GM19035 (cell line): ENCODE results near the gene SENP2.
"Not testable (repeated sequence)": the region's sequence is repeated elsewhere in the genome, so short reads cannot be mapped to it uniquely, and the experiment has no call there.

Experiments
- ATAC-seq: cut with Tn5 transposase; IDR thresholded peaks from one replicate; pipeline ENCODE4 v1.9.1; 2021; ENCODE audit not compliant: unreplicated experiment

SENP2 gene

DNA sequence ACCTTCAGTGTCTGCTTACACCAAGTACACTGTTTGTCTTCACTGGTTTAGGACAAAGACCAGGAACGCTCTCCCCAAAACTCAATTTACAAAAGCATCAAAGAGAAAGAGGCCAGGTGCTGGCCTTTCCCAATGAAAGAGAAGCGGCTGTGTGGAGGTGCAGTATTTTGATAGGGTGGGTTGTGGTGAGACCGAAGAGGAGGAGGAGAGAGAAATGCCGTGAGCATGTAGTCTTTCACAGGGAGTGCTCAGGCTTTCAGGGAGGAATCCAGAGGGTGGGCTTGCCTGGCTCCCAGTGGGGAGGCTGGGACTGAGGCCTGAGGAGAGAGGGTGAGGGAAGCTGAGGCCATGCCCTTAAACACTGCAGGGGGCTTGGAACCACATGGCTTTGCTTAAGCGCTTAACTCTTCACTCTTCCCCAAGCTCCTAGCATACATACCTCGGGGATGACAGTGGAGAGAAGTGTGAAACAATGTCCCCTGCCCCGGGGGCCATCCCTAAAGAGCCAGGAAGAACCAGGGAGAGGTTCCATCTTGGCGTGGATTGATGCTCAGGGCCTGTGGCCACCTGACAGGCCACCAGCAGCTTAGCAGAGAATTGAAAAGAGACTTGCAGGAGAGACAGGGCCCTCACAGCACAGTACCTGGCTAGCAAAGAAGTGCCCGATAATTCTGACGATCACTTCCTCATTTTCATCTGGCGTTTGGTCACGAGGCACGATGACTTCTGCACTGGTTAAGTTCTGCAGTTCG, 60.5 kb downstream of the SENP2 start:
- ATAC-seq = peak; percentile 67

DNA sequence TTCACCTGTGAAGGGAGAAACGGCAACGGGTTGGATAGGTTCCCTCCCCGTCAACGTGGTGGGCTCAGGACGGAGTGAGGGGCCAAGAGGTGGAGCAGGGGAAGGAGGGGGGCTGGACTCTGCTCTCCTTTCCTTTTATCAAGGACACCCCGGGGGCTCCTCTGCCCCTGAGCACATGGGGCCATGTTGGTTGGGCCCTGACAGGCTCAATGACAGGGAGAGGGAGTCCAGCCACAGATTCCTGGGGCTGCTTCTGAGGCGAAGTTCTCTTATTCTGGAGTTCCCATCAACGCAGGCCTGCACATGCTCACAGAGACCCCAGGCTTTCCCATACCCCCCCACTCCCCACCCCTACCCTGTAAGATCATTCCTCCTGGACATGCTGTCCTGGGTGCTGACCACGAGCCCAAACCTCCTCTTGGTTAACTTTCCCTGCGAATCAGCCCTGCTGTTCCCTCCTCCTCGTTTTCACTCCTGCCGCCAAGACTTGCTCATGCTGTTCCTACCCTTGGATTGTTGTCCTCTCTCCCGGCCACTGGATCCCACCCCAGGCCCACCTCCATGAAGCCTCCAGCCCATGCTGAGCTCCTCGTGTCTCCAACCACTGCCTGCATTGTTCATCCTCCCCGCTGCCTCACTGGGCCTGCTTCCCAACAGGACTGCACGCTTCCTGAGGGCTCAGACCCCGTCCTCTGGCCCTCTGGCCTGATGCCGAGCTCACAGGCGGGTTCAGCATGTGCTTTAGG, 61.2 kb downstream of the SENP2 start:
- ATAC-seq = peak; percentile 33

DNA sequence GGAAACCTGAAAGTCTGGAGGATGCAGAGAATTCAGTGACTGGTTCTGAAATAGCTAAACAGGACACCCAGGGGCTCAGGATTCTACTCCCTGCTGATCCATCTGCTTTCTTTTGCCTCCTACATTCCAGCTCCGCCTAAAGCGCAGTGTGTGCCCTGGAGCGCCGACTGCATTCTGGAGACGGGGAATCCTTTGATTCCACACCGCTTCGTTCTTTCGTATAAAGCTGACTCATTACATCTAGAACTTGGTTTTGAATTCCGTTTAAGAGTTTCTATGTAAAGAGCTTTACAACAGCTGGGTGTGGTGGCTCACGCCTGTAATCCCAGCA, 61.8 kb downstream of the SENP2 start:
- ATAC-seq = no peak

DNA sequence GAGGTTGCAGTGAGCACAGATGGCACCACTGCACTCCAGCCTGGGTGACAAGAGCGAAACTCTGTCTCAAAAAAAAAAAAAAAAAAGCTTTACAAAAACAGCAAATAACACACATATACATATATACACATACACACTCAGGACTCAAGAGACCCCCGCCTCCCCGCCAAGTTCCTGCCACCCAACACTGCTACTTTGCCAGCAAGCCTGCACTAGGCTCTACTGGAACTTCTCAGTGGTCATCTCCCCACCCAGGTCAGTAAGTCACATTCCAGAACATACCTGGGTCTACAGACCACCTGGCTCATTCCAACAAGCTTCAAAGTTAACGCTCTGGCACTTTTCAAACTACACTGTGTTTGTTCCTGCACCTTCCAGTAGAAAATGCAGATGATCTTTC, 62.3 kb downstream of the SENP2 start:
- ATAC-seq = no peak

DNA sequence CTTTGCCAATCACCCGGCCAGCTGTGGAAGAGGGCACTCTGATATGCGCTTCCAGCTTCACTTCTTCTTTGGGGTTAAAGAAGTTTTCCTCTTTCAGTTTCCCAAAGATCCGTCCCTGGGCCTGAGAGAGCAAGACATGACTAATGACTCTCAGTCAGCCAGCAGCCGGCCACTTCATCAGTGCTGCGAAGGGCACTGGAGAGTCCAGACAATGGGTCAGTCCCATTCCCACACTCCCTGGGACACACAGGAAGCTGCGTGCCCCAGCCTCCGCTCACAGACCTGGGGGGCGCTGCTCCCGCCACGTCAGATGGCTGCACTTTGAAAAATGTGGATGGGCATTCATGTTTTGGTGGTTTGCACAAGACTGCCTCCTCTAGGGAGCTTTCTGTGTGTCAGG, 63.3 kb downstream of the SENP2 start:
- no peak for ATAC-seq

DNA sequence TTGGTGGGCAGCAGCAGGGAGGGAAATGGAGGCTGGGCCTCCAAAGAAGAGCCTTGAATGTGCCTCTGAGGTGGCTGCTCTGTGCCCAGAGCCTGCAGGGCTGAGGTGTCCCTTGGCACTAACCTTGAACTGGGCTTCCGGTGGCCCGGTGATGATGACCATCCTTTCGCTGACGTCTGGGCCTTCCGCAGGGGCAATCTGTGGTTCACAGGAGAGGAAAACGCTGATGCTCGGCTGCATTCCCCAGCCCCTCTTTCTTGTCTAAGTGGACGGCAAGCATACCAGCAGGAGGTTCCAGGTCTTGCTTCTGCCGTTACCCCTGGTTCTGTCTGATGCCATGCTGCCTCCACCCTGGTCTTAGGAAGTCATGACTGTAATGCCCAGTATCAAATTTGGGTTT, 65.9 kb downstream of the SENP2 start:
- no peak for ATAC-seq

DNA sequence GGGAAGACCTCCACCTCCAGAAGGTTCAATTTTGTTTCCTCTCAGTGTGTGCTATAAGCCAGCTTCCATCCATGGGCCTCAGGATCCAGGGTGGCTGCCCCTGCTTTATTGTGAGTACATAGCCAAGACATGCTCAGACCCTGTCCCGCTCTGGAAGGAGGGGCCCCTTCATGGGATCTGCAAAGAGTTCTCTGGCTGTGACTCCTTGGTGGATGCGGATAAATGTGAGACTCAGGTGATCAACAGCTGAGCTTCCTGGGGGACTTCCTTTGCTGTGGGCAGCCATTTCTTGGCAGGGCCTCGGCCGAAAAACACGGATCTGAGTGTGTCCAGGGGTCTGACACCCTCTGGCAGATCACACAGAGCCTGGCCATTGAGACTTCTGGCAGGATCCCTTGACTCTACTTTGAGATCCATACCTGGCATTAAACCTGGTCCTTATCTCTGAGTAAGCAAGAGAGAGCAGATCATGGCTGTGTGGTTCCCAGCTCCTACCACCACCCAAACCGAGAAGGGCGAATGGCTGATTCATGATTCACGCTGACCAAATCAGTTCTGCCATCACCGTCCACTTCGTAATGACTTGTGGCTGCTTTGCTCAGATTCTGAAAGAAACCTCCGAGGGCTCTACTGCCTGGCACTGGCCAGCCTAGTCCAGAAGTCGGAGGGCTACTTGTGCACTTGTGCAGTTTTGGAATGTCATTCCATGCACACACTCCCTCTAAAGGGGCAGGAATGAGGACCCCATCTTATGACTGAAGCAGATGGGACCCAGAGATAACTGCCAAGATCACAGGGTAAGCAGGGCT, 68.1 kb downstream of the SENP2 start:
- no peak for ATAC-seq

DNA sequence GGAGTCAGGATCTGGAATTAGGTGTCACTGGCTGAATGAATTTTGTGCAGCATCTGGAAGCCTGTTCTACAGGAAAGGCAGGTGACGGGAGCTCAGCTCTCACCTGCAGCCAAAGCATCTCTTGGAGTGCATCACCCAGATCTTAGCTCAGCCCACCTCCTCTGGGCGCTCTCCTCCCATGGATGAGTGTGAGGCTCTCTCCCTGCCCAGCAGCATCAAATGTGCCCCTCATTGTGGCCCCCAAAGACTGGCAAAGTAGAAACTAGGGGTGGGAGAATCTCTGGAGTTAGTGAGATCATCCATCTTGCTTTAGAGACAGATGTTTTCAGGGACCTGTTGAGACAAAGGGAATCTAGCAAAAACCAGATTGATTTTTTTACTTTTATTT, 68.7 kb downstream of the SENP2 start:
- no peak for ATAC-seq

DNA sequence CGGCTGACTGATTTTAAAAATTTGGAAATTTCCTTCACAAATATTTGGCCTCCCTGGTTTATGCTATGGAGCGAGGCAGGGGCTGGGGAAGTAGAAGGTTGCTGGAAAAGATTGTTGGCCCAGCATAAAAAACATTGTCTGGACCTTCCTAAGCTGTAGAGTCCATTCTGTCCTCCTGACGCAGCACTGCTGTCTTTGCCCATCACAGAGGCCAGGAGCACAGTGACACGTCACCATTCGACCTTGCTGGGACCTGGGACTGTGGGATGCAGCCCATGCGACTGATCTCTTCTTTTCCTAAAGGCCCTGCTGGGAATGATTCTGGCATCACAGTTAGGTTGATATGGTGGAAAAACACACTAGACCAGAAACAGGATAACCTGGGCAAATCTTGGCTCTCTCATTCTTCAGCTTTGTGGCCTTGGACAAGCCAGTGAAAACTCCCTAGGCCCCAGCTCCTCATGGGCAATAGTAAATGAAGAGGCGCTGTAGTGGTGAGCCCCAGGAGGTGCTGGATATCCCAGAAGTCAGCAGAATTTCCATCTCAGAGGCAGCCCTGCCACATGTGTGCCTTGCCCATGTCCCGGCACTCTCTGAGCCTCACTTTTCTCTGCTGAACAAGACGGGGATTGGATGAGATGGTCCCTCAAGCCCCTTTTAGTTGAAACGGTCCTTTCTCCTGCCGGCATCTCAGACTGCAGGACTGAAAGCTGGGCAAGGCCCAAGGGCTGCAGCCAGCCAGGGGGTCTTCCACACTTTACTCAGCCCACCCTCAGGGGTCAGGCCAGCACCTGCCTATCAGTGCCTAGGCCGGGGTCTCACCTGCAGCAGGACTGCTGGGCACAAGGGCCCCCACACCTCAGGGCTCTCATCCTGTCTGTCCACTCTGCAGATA, 69.6 kb downstream of the SENP2 start:
- no peak for ATAC-seq

DNA sequence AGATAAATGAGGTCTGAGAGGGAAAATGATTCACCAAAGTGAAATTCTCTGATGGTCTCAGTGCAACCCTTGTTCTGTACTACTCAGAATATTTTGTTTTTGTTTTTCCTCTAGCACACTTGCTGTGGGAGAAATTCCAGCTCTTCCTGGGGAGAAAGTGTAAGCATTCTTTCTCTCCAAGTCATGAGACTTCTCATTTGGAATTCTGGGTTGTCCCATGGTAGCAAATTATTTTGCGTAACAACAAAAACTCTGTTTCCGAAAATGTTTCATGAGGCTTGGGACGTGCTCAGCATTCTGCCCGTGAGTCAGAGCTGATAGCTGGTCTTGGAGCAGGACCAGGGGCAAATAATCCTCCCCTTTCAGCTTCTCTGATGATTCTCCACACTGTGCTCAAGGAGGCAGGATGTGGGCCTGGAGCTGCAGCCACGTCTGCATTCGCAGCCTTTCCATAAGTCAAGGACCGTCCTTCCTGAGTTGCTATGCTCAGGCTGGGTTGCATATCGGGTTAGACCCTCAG, 70.3 kb downstream of the SENP2 start:
- no peak for ATAC-seq

DNA sequence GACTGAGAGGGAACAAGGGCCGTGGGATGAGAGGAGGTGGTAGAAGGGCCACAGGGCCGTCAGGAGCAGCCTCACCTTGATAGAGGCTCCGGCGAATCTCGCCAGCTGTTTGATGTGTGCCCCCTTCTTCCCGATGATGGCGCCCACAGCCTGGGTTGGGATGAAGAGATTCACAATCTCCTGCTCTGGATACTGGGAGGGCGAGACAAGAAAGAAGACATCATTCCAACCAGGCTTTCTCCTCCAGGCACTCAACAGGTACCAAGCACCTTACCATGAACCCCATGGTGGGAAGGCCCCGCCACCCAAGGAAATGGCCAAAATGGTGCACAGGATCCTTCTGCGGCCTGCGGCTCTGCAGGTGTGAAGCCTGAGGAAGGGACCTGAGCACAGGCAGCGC, 71.1 kb downstream of the SENP2 start:
- ATAC-seq = no peak

DNA sequence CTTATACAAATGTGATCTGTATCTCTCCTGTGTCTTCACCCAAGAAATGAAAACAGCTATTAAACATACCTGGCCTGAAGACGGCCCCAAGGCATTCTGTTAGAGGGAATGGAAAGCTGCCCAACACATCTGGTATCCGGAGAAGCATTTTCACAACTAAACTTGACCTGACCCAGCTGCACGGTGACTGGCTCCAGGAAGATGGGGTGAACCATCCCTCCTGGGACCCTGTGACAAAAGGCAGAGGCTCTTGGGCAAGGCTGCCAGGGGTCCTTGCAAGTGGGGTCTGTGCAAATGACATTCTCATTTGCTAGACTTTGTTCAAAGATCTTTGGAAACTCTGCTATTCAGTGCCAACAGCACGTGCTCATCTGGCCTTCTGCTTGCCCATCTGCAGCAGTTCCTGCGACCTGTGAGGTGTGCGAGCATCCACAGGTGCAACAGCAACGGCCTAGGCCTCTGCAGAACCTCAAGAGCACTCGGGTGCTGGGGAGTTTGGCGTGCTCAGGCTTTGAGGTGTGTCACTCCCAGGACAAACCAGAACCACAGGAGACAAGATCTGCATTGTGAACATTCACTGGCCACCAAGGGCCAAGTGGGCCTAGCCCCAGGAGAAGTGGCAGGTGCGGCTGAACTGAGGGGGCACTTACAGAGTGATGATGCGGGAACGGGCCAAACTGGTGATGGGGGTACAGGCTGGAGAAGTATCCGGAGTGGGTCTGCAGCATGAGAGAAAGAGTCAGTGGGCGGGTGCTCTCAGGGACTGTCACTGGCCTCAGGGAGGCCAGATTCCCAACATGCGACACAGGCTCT, 71.8 kb downstream of the SENP2 start:
- no peak for ATAC-seq

DNA sequence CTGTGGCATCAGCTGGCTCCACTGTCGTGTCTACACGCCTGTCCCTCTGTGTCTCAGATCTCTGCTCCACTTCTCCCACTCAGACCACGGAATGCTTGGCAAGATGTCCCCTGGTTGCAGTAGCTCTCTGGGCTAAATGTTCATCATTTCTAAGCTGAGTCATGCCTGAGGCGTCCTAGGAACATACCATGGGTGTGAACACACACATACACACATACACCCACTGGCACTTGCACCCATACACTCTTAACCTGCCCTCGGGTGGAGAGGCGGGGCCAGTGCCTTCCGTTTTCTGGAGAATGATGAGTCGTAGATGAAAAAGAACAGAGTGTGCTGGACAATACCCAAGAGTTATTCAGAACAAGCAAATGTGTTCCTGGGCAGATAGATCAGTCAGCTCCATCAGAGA, 72.4 kb downstream of the SENP2 start:
- no peak for ATAC-seq

DNA sequence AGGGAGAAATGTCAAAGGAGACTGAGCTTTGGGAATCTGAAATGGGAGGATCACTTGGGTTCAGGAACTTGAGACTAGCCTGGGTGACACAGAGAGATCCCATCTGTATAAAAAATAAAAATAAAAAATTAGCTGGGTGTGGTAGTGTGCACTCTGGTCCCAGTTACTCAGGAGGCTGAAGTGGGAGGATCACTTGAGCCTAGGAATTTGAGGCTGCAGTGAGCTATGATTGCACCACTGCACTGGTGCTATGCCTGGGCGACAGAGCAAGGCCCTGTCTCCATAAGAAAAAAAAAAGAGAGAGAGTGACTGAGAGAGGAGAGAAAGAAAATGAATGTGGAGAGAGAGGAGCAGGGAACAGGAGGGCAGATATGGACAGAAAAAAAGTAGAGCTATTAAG, 72.8 kb downstream of the SENP2 start:
- no peak for ATAC-seq

DNA sequence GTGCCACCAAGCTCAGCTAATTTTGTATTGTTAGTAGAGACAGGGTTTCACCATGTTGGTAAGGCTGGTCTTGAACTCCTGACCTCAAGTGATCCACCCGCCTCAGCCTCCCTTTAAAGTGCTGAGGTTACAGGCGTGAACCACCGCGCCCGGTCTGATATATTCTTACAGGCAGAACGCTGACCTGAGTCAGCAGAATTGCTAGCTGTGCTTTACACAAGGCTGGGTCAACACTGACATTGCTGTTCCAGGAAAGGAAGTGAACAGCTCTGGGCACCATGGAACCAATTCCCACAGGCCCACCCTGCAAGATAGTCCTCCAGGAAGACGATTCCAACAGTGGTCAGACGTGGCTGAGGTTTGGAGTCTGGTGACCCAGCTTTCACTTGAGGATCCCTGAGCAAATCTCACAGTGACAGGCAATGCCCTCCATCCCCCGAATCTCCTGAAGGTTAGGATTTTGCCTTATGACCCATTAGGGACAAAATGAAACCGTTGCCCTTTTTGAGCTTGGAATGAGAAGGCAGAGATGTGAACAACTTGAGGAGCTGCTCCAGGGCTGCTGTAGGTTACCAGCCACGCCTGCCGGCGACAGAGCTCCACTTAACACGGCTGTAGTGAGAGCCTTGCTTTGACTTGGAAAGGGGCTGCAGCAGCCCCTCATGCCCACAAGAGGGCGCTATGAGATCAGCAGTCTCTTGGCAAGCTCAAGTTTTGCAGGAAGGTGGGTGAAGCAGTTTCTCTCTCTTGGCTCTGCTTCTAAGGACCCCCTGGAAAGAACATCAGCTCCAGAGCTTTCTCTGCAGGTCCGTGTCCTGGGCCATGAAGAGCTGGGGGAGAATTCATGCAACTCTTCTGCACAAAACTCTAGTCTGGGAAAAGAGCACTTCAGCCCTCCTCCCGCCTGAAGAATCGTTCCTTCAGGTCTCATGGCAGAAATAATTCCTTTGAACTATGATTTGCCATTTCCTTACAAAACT, 74.1 kb downstream of the SENP2 start:
- no peak for ATAC-seq

DNA sequence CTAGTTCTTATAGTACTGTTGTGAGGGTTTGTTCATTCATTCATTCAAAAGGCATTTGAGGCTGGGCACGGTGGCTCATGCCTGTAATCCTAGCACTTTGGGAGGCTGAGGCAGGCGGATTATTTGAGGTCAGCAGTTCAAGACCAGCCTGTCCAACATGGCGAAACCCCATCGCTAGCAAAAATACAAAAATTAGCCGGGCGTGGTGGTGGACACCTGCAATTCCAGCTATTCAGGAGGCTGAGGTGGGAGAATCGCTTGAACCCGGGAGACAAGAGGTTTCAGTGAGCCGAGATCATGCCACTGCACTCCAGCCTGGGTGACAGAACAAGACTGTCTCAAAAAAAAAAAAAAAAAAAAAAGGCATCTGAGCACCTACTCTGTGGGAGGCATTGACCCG, 75.2 kb downstream of the SENP2 start:
- not testable (repeated sequence) for ATAC-seq

DNA sequence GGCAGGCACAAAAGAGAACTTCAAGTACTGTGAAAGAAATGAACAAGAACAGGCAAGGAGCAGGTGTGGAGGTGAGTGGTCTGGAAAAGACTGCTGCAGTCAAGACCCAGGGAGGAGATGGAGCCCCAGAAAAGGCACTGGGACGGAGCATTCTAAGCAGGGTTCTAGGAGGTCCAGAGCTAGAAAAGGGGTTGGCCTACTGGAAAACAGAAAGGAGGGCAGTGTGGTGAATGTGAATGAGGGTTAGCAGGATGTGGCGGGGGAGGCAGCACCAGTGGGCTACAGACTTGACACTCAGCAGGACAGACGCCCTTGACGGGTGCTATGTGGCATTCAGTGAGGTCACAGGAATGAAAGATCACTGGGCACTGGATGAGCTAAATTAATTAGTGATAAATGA, 75.7 kb downstream of the SENP2 start:
- ATAC-seq = no peak

DNA sequence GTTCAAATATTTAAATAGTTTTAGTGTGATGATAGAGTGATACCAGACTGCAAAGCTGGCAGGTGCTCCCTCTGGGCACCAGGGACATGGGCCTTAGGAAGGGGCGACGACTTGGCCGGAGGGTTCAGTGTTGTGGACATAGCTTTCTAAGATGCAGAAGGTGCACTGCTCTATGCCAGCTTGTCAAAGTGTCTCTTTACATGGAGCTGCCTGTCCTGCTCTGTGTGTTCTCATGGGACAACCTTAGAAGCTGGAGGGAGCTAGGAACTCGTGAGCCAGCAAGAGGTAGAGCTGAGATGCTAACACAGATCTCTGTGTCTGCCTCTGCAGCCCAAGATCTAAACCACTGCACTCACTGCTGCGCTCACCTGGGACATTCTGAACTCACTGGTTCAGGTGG, 77.8 kb downstream of the SENP2 start:
- ATAC-seq = no peak

DNA sequence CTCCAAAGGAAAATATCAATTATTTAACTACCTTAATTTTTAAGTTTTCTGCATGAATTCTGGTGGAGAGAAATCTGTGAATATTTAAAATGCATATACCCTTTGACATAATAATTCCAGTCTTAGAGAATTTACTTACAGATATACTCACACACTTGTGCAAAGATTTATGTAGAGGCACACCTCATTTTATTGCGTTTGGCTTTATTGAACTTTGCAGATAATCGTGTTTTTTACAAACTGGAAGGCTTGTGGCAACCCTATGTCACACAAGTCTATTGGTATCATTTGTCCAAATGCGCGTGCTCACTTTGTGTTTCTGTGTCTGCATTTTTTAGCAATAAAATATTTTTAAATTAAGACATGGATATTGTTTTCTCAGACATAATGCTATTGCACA, 81.5 kb downstream of the SENP2 start:
- ATAC-seq = no peak
